Smooth muscle cell (in vitro differentiated cells): ENCODE measurements around the gene ADPRH. TPM values are rescaled to one million over a fixed set of nuclear protein-coding genes. Genes with fewer than 3 reads are reported as not detected.

Experiments used
- DNase-seq: peaks from one replicate; lab custom pipeline; 2025; ENCODE audit not compliant: unreplicated experiment; lab: John Stamatoyannopoulos, UW
- H2AFZ ChIP-seq: fragments of 200-600 bp; sonication (generic); 2 replicates; pipeline ENCODE4 v1.6.0; 2016; ENCODE audit warnings: antibody characterized with exemption, low read depth, mild to moderate bottlenecking
- H3F3A ChIP-seq: fragments of 200-600 bp; sonication (generic); 2 replicates; pipeline ENCODE4 v1.6.0; 2017; ENCODE audit warnings: antibody characterized with exemption, low read depth
- H3K27ac ChIP-seq: fragments of 200-600 bp; sonication (generic); 2 replicates; pipeline ENCODE4 v1.5.1; 2016; ENCODE audit warnings: low read depth, mild to moderate bottlenecking
- H3K27me3 ChIP-seq: fragments of 200-600 bp; sonication (generic); 2 replicates; pipeline ENCODE4 v1.6.1; 2016; ENCODE audit warnings: low read depth, mild to moderate bottlenecking
- H3K36me3 ChIP-seq: fragments of 200-600 bp; sonication (generic); 2 replicates; pipeline ENCODE4 v1.5.1; 2016; ENCODE audit warnings: low read depth
- H3K4me1 ChIP-seq: fragments of 200-600 bp; sonication (generic); 2 replicates; pipeline ENCODE4 v1.5.1; 2016; ENCODE audit warnings: low read depth
- H3K4me2 ChIP-seq: fragments of 200-600 bp; sonication (generic); 2 replicates; pipeline ENCODE4 v1.6.0; 2016; ENCODE audit warnings: mild to moderate bottlenecking
- H3K4me3 ChIP-seq: fragments of 200-600 bp; sonication (generic); 2 replicates; pipeline ENCODE4 v1.5.1; 2016; ENCODE audit warnings: mild to moderate bottlenecking
- H3K79me2 ChIP-seq: fragments of 200-600 bp; sonication (generic); 2 replicates; pipeline ENCODE4 v1.6.0; 2016; ENCODE audit warnings: low read depth, mild to moderate bottlenecking
- H3K9ac ChIP-seq: fragments of 200-600 bp; sonication (generic); 2 replicates; pipeline ENCODE4 v1.6.0; 2016; ENCODE audit warnings: low read depth
- H3K9me3 ChIP-seq: fragments of 200-600 bp; sonication (generic); replicated peaks from 2 replicates; pipeline ENCODE4 v1.5.1; 2016; ENCODE audit warnings: low read depth
- H4K20me1 ChIP-seq: fragments of 200-600 bp; sonication (generic); 2 replicates; pipeline ENCODE4 v1.6.0; 2016; ENCODE audit warnings: low read depth
- WGBS: methylation state at CpG from one replicate; pipeline ENCODE4 v1.1.7; 2016; ENCODE audit warnings: low lambda C conversion rate; 5-methylcytosine and 5-hydroxymethylcytosine counted together
- polyA plus RNA-seq: library from polyadenylated mRNA; unstranded; fragments of >200 nt; fragmentation: Nextera tagmentation; extraction: Ambion mirVana; gene quantifications from 2 replicates; pipeline ENCODE4 v1.2.1, GENCODE V29; 2016
- total RNA-seq: library from RNA; depleted of rRNA; stranded (reverse); fragments of >200 nt; gene quantifications from 2 replicates; pipeline ENCODE4 v1.2.3, GENCODE V29; 2014
- TF ChIP-seq, protein P1 (sequence below): fragments of 200-600 bp; sonication (generic); IDR thresholded peaks from 2 replicates; pipeline ENCODE4 v1.5.1; 2017; ENCODE audit warnings: borderline replicate concordance, mild to moderate bottlenecking, antibody characterized with exemption; ENCODE audit not compliant: insufficient read depth, poor library complexity, severe bottlenecking

Gene ADPRH
- total and polyA plus RNA-seq, 2 experiments from 2014 or later: 1.3 to 2.9 TPM

DNA sequence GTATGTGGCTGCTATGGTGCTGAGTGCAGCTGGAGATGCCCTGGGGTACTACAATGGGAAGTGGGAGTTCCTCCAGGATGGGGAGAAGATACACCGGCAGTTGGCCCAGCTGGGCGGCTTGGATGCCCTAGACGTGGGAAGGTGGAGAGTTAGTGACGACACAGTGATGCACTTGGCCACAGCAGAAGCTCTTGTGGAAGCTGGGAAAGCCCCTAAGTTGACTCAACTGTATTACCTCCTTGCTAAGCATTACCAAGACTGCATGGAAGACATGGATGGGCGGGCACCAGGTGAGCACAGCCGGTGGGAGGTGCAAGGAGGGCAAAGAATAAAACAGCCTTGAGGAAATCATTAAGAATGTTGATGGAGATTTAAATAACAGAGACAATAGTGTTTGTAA, 2.9 kb downstream of the ADPRH start:
- Histone ChIP-seq H3K27me3 (no peaks in the 10 kb centered on the region), H4K20me1 (no peaks in the 10 kb centered on the region), H3K9me3 (no peaks in the 10 kb centered on the region), H3K79me2 (no peaks in the 10 kb centered on the region), H3K9ac (no peak overlapping the region), H3K4me1 (no peaks in the 10 kb centered on the region), H3F3A (peaks cover 8% of the 10 kb centered on the region), H3K4me3 (no peak overlapping the region), H3K4me2 (no peak overlapping the region), H3K27ac (no peak overlapping the region), H3K36me3 (no peaks in the 10 kb centered on the region), H2AFZ (no peak overlapping the region)
- WGBS: 93% methylated on average over 6 of the region's 6 CpGs
- TF ChIP-seq, protein P1, sequence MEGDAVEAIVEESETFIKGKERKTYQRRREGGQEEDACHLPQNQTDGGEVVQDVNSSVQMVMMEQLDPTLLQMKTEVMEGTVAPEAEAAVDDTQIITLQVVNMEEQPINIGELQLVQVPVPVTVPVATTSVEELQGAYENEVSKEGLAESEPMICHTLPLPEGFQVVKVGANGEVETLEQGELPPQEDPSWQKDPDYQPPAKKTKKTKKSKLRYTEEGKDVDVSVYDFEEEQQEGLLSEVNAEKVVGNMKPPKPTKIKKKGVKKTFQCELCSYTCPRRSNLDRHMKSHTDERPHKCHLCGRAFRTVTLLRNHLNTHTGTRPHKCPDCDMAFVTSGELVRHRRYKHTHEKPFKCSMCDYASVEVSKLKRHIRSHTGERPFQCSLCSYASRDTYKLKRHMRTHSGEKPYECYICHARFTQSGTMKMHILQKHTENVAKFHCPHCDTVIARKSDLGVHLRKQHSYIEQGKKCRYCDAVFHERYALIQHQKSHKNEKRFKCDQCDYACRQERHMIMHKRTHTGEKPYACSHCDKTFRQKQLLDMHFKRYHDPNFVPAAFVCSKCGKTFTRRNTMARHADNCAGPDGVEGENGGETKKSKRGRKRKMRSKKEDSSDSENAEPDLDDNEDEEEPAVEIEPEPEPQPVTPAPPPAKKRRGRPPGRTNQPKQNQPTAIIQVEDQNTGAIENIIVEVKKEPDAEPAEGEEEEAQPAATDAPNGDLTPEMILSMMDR: no peak
- no peak for DNase-seq

DNA sequence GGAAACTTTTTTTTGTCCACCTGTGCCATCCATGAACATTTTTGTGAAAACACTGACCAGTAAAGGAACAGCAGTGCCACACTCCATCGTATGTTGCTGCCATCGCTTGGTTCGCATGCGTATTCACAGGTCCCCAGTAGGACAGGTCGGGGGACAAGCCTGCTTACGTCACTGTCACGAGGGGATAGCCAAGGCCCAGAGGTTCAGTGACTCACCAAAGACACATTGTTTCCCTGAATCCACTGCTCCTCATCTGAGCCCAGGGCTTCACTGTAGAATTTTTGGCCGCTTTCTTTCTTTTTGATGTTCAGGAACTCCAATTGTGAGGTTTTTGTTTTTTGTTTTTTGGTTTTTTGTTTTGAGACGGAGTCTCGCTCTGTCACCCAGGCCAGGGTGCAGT, 5.9 kb downstream of the ADPRH start:
- Histone ChIP-seq H3K79me2 (no peaks in the 10 kb centered on the region), H3K36me3 (no peaks in the 10 kb centered on the region), H3K4me3 (no peak overlapping the region), H4K20me1 (no peaks in the 10 kb centered on the region), H3K4me1 (no peaks in the 10 kb centered on the region), H3K27ac (no peak overlapping the region), H3F3A (no peaks in the 10 kb centered on the region), H3K9me3 (no peaks in the 10 kb centered on the region), H2AFZ (no peak overlapping the region), H3K4me2 (no peak overlapping the region), H3K27me3 (no peaks in the 10 kb centered on the region), H3K9ac (no peak overlapping the region)
- TF ChIP-seq, protein P1: no peak
- 93% methylated on average over 10 of the region's 10 CpGs for WGBS
- DNase-seq: no peak

DNA sequence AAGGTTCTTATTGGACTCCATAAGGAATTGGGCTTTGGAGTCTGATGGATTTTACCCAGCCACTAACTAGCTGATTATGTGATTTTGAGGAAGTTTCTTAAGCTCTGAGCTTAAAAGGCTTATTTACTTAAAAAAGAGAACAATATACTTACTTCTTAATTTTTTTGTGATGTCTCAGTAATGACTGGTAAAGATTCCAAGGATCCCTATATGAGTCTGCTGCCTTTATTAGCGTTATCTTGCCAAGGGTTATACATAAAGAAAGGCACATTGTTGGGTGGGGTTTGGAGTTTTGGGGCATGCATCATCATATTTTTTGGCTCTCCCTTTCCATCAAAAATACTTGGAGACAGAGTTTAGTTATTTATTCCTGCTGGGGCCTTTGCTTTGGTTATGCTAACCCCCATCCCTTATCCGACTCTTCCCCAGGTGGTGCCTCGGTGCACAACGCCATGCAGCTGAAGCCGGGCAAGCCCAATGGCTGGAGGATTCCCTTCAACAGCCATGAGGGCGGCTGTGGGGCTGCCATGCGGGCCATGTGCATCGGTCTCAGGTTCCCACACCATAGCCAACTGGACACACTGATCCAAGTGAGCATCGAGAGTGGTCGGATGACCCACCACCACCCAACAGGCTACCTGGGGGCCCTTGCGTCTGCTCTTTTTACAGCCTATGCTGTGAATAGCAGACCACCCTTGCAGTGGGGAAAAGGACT, 6.7 kb downstream of the ADPRH start:
- Histone ChIP-seq H4K20me1 (no peaks in the 10 kb centered on the region), H3K9me3 (no peaks in the 10 kb centered on the region), H3K27me3 (no peaks in the 10 kb centered on the region), H3K9ac (no peak overlapping the region), H3K4me1 (no peaks in the 10 kb centered on the region), H3K4me3 (no peak overlapping the region), H3K27ac (no peak overlapping the region), H3F3A (no peaks in the 10 kb centered on the region), H3K4me2 (no peak overlapping the region), H3K79me2 (no peaks in the 10 kb centered on the region), H3K36me3 (no peaks in the 10 kb centered on the region), H2AFZ (no peak overlapping the region)
- WGBS: 94% methylated on average over 11 of the region's 11 CpGs
- TF ChIP-seq, protein P1: no peak
- no peak for DNase-seq

DNA sequence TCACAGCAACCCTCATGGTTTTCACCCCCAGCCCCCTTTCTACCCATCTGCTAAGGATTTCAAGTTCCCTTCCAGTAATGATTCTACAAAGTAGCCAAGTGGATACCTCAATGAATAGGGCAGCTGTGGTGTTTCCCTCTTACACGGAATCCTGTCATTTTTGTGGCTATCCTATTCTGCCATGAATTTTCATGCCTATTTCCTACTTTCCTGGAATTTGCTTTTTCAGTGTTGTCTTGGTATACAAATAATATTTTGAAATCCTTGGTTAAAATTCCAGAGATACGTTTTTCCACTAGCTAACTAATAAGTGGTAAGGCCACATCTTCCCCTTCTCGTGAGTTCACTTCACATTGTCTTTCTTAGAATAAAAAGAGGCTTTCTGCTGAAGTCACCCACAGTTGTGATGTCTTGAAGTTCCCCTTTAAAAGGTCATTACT, 7.5 kb downstream of the ADPRH start:
- Histone ChIP-seq H3K36me3 (no peaks in the 10 kb centered on the region), H3K4me1 (no peaks in the 10 kb centered on the region), H3K27me3 (no peaks in the 10 kb centered on the region), H4K20me1 (no peaks in the 10 kb centered on the region), H3K4me3 (no peak overlapping the region), H3K79me2 (no peaks in the 10 kb centered on the region), H3K9me3 (no peaks in the 10 kb centered on the region), H3F3A (no peaks in the 10 kb centered on the region), H3K4me2 (no peak overlapping the region), H3K27ac (no peak overlapping the region), H2AFZ (no peak overlapping the region), H3K9ac (no peak overlapping the region)
- no peak for DNase-seq
- TF ChIP-seq, protein P1: no peak
- WGBS: 84% methylated on average over 3 of the region's 3 CpGs
